ENCODE measurements around the gene MACF1.
A peak's percentile ranks its signal among the peaks of the same experiment; 100 is the strongest.

The MACF1 gene

DNA sequence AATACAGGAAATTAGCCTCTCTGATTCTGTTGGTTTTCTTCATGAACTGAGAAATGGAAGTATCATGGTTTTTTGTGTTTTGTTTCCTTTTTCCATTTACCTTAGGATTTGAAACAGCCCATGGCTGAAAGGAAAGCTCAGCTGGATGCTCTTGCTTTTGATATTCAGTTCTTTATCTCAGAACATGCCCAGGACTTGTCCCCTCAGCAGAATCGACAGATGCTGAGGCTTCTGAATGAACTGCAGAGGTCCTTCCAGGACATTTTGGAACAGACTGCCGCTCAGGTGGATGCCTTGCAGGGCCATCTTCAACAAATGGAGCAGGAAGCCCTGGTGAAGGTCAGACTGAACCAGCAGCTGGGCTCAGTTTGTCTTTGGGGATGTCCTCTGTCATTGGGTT, 142.4 kb downstream of the MACF1 start:
- in situ Hi-C loops (cut with HindIII; ENCODE audit: low sequenced_read_pairs), result no loop called here
- no peak for DNase-seq (ENCODE audit: low read depth)

DNA sequence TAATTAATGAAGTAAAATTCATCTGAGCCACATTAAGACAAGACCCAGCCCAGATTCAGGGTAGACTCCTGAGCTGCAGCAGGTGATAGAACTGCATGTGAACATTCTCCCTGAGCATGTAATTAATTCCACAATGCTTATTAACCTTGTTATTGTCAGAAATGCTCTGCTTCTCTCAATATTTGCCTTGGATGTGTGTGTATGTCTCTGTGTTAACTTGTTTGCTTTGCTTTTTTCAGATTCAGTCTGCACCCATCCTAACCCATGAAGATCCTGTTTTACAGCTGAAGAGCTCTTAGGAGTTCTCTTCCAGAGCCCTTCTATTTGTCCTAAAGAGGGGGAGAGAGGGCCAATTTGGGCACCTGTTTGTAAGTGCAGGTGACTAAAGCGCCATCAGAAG, 143.8 kb downstream of the MACF1 start:
- in situ Hi-C loops (cut with HindIII; ENCODE audit: low sequenced_read_pairs), result no loop called here
- TF ChIP-seq, protein P1, sequence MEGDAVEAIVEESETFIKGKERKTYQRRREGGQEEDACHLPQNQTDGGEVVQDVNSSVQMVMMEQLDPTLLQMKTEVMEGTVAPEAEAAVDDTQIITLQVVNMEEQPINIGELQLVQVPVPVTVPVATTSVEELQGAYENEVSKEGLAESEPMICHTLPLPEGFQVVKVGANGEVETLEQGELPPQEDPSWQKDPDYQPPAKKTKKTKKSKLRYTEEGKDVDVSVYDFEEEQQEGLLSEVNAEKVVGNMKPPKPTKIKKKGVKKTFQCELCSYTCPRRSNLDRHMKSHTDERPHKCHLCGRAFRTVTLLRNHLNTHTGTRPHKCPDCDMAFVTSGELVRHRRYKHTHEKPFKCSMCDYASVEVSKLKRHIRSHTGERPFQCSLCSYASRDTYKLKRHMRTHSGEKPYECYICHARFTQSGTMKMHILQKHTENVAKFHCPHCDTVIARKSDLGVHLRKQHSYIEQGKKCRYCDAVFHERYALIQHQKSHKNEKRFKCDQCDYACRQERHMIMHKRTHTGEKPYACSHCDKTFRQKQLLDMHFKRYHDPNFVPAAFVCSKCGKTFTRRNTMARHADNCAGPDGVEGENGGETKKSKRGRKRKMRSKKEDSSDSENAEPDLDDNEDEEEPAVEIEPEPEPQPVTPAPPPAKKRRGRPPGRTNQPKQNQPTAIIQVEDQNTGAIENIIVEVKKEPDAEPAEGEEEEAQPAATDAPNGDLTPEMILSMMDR (IDR thresholded peaks at IDR 0.05; ENCODE audit: low read depth, low read length, missing control alignments), result no peak
- no peak for DNase-seq (ENCODE audit: low read depth)
- no peak overlapping the region for H3K4me3 ChIP-seq (ENCODE audit: low read depth, low read length)

More for the DNA sequence above, 142.4 kb downstream of the MACF1 start:
- no peak overlapping the region for H3K4me3 ChIP-seq (ENCODE audit: low read depth, low read length)
- TF ChIP-seq, protein P1 (IDR thresholded peaks at IDR 0.05; ENCODE audit: low read depth, low read length, missing control alignments), result no peak

DNA sequence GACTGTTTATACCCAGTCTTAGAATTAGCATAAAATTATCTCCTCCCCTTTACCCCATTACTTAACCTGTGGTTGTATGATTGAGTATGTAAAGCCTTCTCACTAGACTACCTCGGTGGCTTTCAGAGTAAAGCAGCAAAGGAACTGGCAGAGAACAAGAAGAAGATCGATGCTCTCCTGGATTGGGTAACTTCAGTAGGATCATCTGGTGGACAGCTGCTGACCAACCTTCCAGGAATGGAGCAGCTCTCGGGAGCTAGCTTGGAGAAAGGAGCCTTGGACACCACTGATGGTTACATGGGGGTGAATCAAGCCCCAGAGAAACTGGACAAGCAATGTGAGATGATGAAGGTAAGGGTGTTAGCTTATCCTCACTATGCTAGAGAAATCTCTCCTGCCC, 148.4 kb downstream of the MACF1 start:
- H3K4me3 ChIP-seq (ENCODE audit: low read depth, low read length), result no peak overlapping the region
- DNase-seq (ENCODE audit: low read depth), result no peak
- in situ Hi-C loops (cut with HindIII; ENCODE audit: low sequenced_read_pairs), result loop anchor here (5.0 kb wide), 1 partner anchor 104 kb away; no protein-coding TSS in a partner anchor
- TF ChIP-seq, protein P1 (IDR thresholded peaks at IDR 0.05; ENCODE audit: low read depth, low read length, missing control alignments), result no peak

- no peak overlapping the region for H3K4me3 ChIP-seq (ENCODE audit: low read depth, low read length)
- TF ChIP-seq, protein P1 (IDR thresholded peaks at IDR 0.05; ENCODE audit: low read depth, low read length, missing control alignments), result peak; percentile 11
- in situ Hi-C loops (cut with HindIII; ENCODE audit: low sequenced_read_pairs), result loop anchor here (5.0 kb wide), 1 partner anchor 103 kb away; no protein-coding TSS in a partner anchor
- DNase-seq (ENCODE audit: low read depth), result no peak
Observed at GRCh38 chr1:39354572-39354971, 150.1 kb downstream of the MACF1 start.

- TF ChIP-seq, protein P1 (IDR thresholded peaks at IDR 0.05; ENCODE audit: low read depth, low read length, missing control alignments), result no peak
- no peak overlapping the region for H3K4me3 ChIP-seq (ENCODE audit: low read depth, low read length)
- no peak for DNase-seq (ENCODE audit: low read depth)
- in situ Hi-C loops (cut with HindIII; ENCODE audit: low sequenced_read_pairs), result no loop called here
Observed at GRCh38 chr1:39358491-39358890, 154.0 kb downstream of the MACF1 start.

- peak; percentile 76 for DNase-seq (ENCODE audit: low read depth)
- TF ChIP-seq, protein P1 (IDR thresholded peaks at IDR 0.05; ENCODE audit: low read depth, low read length, missing control alignments), result no peak
- no peak overlapping the region for H3K4me3 ChIP-seq (ENCODE audit: low read depth, low read length)
- in situ Hi-C loops (cut with HindIII; ENCODE audit: low sequenced_read_pairs), result no loop called here
Observed at GRCh38 chr1:39359028-39359570, 154.6 kb downstream of the MACF1 start.
